Epithelial cell of proximal tubule (primary cell): Measurements from ENCODE around the gene INO80B. TPM values are rescaled to one million over a fixed set of nuclear protein-coding genes. Genes with fewer than 3 reads are reported as not detected.

Experiments
- DNase-seq: peaks from one replicate; pipeline ENCODE4 v3.0.0-alpha.2; 2011; ENCODE audit warnings: low read depth
- H3K4me3 ChIP-seq: 2 replicates; pipeline ENCODE4 v1.5.1; 2011; ENCODE audit warnings: low read depth, mild to moderate bottlenecking, low read length
- CTCF ChIP-seq: conservative IDR thresholded peaks from 2 replicates; pipeline ENCODE4 v1.5.1; 2012; ENCODE audit warnings: low read depth, mild to moderate bottlenecking, low read length
- total RNA-seq: library from RNA; depleted of rRNA; stranded (reverse); fragments of >200 nt; gene quantifications from 2 replicates; pipeline ENCODE4 v1.2.3, GENCODE V29; 2015

The INO80B gene
- total RNA-seq, 1 donor from 2014 or later: 5.3 TPM

DNA sequence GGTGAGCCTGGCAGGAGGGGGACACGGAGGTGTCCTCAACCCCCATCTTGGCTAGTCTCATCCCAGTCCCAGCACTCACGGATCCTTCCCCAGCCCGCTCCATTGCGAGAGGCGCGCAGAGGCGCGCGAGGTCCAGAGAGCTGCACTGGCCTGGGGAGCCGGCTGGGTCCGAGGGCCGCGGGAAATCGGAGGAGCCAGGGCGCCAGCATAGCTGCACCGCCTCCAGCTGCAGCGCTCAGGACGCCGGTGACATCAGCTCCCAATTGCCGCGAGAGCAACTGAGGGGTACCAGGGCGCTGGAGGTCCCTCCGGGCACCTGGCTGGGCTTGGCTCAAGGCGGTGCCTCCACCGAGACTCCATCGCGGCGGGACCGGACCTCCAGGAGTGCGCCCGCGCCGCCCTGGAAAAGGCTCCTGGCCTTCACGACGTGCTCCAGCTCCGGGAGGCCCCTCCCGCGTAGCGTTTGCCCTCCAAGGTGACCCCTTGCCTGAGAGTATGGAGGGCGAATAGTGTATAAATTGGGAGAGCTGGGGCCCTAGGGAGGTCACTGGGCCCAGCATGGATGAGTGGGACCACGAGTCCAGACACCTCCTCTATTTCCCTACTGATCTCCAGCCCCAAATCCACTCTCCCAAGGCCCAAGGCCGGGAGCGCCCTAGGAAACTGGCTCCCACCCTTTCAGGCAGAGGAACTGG, 18.6 kb upstream of the INO80B start:
- no peak for TF ChIP-seq CTCF
- DNase-seq: no peak
- no peak overlapping the region for H3K4me3 ChIP-seq

GRCh38 chr2:74436848-74437695, 17.8 kb upstream of the INO80B start:
- DNase-seq: no peak
- H3K4me3 ChIP-seq: no peak overlapping the region
- no peak for TF ChIP-seq CTCF

DNA sequence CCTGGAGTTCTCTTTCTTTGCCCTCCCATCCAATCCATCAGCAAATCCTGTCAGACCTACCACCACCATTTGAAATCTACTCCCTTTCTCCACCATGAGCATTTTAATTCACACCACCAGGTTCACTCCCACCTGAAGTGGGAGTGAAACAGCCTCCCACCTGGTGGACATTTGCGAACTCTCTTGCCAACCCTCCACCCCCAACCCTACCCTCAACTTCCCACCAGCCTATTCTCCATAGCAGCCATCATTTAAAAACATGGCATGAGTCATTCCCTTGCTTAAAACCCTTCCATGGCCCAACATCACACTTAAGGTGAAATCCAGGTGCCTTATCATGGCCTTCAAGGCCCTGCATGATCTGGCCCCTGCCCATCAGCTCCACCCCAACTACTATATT, 16.6 kb upstream of the INO80B start:
- DNase-seq: no peak
- no peak overlapping the region for H3K4me3 ChIP-seq
- no peak for TF ChIP-seq CTCF

- TF ChIP-seq CTCF: no peak
- DNase-seq: no peak
- H3K4me3 ChIP-seq: peak overlapping the region; percentile 72
Measured at GRCh38 chr2:74439373-74439772, 15.5 kb upstream of the INO80B start.

DNA sequence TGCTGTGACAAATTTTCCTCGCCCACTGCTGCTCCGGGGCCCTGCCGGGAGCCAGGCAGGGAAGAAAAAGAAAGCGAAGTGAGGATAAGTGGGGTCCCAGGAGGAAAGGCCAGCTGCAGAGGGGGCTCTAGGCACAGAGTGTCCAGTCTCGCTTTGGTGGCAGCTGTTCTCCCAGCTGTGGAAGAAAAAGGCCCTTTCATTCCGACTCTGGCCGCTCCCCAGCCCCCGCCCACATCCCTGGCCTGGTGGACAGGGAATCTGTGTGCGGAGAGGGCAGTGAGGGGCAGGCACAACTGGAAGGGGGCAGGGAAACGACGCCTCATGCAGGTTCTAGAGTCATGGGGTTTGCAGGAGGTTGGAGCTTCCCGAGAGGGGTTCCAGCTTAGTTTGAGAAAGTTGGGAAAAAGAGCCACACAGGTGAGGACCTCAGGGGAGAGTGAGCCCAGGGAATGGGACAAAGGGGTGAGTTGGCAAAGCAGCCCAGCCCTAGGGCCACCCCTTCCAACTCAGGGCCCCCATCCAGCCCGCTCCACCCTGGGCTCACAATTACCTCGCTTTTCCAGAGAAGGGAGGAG, 15.0 kb upstream of the INO80B start:
- TF ChIP-seq CTCF: no peak
- H3K4me3 ChIP-seq: peak overlapping the region; percentile 72
- DNase-seq: no peak

- peak overlapping the region; percentile 72 for H3K4me3 ChIP-seq
- no peak for TF ChIP-seq CTCF
- no peak for DNase-seq
Measured at GRCh38 chr2:74440378-74441169, 14.3 kb upstream of the INO80B start.
